HepG2 (cell line): ENCODE measurements around the gene PSMD2. TPM values are rescaled to one million over a fixed set of nuclear protein-coding genes. Genes with fewer than 3 reads are reported as not detected.

Experiments used
- ATF7 ChIP-seq, 2 experiments: fragments of 450-650 bp in 1 of 2; sonication (generic) in 1 of 2; formaldehyde crosslinking in 1 of 2; IDR thresholded peaks; 2 replicates each; pipeline versions ENCODE4 v1.4.0 to v1.6.1; 2016 to 2020; ENCODE audit warnings: antibody characterized with exemption in 1 of 2, mild to moderate bottlenecking in 1 of 2, missing genetic modification reagents in 1 of 2
- BRCA1 ChIP-seq: sonication (generic); formaldehyde crosslinking; IDR thresholded peaks from 2 replicates; pipeline ENCODE4 v1.4.0; 2020; ENCODE audit warnings: missing genetic modification reagents
- CREBL2 ChIP-seq: sonication (generic); formaldehyde crosslinking; IDR thresholded peaks from 2 replicates; pipeline ENCODE4 v1.8.1; 2023; ENCODE audit warnings: missing genetic modification reagents, mild to moderate bottlenecking, borderline replicate concordance
- DNMT3B ChIP-seq: conservative IDR thresholded peaks from 2 replicates; pipeline ENCODE4 v1.6.1; 2016; ENCODE audit warnings: missing biosample characterization, control low read depth
- IKZF5 ChIP-seq: IDR thresholded peaks from 2 replicates; pipeline ENCODE4 v1.6.1; 2018; ENCODE audit warnings: missing genetic modification reagents, mild to moderate bottlenecking, missing compliant biosample characterization
- KLF11 ChIP-seq: IDR thresholded peaks from 2 replicates; pipeline ENCODE4 v1.6.1; 2016; ENCODE audit warnings: missing compliant biosample characterization
- MATR3 ChIP-seq: sonication (generic); formaldehyde crosslinking; IDR thresholded peaks from 2 replicates; pipeline ENCODE4 v1.4.0; 2020; ENCODE audit warnings: missing genetic modification reagents
- SP5 ChIP-seq: IDR thresholded peaks from 2 replicates; pipeline ENCODE4 v1.6.1; 2016; ENCODE audit warnings: low read depth, borderline replicate concordance
- TBP ChIP-seq: sonication (generic); formaldehyde crosslinking; IDR thresholded peaks from 2 replicates; pipeline ENCODE4 v1.5.0; 2020; ENCODE audit warnings: missing genetic modification reagents
- ZNF441 ChIP-seq: sonication (generic); formaldehyde crosslinking; IDR thresholded peaks from 2 replicates; pipeline ENCODE4 v1.7.0; 2021; ENCODE audit warnings: missing genetic modification reagents, borderline replicate concordance
- ZNF547 ChIP-seq: sonication (generic); formaldehyde crosslinking; IDR thresholded peaks from 2 replicates; pipeline ENCODE4 v1.5.1; 2020; ENCODE audit warnings: mild to moderate bottlenecking, missing genetic modification reagents
- polyA plus RNA-seq, 8 experiments: library from polyadenylated mRNA; depleted of rRNA in 3 of 8; stranded (reverse) in 7 of 8; unstranded in 1 of 8; fragments of >200 nt; fragmentation: Illumina TruSeq in 4 of 8; extraction: Trizol in 4 of 8; gene quantifications; 2 replicates each; pipeline versions ENCODE4 v1.2.1 to v1.2.3, GENCODE V29; 2011 to 2016; ENCODE audit warnings: low read depth in 4 of 8, missing spikeins in 1 of 8, mixed read lengths in 1 of 8; ENCODE audit not compliant: insufficient read depth in 1 of 8
- total RNA-seq, 5 experiments: library from RNA; depleted of rRNA; stranded (reverse); fragments of >200 nt; fragmentation: Illumina TruSeq; extraction: Trizol; gene quantifications; 2 replicates each; pipeline ENCODE4 v1.2.3, GENCODE V29; 2016; ENCODE audit warnings: low read depth in 1 of 5
- TF ChIP-seq, protein P1 (sequence below): sonication (generic); formaldehyde crosslinking; IDR thresholded peaks from 2 replicates; pipeline ENCODE4 v1.4.0; 2020; ENCODE audit warnings: mild to moderate bottlenecking, missing genetic modification reagents
- TF ChIP-seq, protein P2 (sequence below): sonication (generic); formaldehyde crosslinking; IDR thresholded peaks from 2 replicates; pipeline ENCODE4 v1.4.0; 2020; ENCODE audit warnings: missing genetic modification reagents, borderline replicate concordance
- TF ChIP-seq, protein P3 (sequence below): sonication (generic); formaldehyde crosslinking; conservative IDR thresholded peaks from 2 replicates; pipeline ENCODE4 v1.8.0; 2022; ENCODE audit warnings: low read depth, missing genetic modification reagents

The PSMD2 gene
- total and polyA plus RNA-seq, 2 of the 13 experiments (the other 11 are each of a cell fraction or from before 2014, with no cell fraction given) = 125 to 200 TPM

DNA sequence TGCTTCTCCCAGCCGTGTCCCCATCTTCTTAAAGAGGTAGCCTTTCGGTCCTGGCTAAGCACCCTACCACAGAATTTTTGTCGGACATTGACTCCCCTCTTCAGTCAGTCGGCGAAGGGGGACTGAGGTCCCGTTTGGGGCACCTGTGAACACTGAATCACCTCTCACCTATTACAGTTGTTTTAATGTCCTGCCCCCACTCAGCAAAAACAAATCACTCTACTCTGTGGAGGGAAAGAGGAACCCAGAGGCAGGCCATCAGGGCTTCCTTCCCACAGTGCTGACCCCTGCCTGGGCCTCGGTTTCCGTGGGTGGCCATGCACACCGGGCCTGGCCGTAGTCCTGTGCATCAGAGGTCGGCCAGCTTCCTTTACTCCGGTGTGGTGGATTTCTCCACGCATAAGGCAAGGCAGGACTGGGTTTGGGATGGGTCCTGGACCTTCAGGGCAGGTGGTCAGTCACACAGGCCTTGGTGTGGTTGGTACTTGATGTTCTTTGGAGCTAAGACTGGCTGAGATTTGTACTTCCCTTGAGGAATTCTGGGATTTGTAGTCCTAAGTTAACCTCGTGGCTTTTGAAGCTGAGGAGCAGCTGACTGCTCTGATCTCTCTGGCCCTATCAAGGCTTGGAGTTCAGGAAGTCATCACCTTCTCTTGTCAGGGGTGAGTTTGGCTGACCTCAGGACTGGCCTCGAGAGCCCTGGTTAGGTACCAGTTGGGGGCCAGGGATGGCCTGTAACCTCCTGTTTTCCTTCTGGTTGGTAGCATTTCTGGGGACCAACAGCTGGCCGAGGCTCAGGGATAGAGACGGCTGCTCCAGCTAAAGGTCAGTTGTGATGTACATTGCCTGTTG, 37.7 kb downstream of the PSMD2 start (continued):
- TF ChIP-seq, protein P1, sequence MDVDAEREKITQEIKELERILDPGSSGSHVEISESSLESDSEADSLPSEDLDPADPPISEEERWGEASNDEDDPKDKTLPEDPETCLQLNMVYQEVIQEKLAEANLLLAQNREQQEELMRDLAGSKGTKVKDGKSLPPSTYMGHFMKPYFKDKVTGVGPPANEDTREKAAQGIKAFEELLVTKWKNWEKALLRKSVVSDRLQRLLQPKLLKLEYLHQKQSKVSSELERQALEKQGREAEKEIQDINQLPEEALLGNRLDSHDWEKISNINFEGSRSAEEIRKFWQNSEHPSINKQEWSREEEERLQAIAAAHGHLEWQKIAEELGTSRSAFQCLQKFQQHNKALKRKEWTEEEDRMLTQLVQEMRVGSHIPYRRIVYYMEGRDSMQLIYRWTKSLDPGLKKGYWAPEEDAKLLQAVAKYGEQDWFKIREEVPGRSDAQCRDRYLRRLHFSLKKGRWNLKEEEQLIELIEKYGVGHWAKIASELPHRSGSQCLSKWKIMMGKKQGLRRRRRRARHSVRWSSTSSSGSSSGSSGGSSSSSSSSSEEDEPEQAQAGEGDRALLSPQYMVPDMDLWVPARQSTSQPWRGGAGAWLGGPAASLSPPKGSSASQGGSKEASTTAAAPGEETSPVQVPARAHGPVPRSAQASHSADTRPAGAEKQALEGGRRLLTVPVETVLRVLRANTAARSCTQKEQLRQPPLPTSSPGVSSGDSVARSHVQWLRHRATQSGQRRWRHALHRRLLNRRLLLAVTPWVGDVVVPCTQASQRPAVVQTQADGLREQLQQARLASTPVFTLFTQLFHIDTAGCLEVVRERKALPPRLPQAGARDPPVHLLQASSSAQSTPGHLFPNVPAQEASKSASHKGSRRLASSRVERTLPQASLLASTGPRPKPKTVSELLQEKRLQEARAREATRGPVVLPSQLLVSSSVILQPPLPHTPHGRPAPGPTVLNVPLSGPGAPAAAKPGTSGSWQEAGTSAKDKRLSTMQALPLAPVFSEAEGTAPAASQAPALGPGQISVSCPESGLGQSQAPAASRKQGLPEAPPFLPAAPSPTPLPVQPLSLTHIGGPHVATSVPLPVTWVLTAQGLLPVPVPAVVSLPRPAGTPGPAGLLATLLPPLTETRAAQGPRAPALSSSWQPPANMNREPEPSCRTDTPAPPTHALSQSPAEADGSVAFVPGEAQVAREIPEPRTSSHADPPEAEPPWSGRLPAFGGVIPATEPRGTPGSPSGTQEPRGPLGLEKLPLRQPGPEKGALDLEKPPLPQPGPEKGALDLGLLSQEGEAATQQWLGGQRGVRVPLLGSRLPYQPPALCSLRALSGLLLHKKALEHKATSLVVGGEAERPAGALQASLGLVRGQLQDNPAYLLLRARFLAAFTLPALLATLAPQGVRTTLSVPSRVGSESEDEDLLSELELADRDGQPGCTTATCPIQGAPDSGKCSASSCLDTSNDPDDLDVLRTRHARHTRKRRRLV (CRISPR knock-in tag) = 0 out of 2 replicates have a peak, but pooled peaks have one; percentile 7
- no peak for TF ChIP-seq CREBL2 (CRISPR knock-in tag)
- TF ChIP-seq SP5 (CRISPR knock-in tag) = no peak
- TF ChIP-seq IKZF5 (CRISPR knock-in tag) = no peak
- TF ChIP-seq, protein P2, sequence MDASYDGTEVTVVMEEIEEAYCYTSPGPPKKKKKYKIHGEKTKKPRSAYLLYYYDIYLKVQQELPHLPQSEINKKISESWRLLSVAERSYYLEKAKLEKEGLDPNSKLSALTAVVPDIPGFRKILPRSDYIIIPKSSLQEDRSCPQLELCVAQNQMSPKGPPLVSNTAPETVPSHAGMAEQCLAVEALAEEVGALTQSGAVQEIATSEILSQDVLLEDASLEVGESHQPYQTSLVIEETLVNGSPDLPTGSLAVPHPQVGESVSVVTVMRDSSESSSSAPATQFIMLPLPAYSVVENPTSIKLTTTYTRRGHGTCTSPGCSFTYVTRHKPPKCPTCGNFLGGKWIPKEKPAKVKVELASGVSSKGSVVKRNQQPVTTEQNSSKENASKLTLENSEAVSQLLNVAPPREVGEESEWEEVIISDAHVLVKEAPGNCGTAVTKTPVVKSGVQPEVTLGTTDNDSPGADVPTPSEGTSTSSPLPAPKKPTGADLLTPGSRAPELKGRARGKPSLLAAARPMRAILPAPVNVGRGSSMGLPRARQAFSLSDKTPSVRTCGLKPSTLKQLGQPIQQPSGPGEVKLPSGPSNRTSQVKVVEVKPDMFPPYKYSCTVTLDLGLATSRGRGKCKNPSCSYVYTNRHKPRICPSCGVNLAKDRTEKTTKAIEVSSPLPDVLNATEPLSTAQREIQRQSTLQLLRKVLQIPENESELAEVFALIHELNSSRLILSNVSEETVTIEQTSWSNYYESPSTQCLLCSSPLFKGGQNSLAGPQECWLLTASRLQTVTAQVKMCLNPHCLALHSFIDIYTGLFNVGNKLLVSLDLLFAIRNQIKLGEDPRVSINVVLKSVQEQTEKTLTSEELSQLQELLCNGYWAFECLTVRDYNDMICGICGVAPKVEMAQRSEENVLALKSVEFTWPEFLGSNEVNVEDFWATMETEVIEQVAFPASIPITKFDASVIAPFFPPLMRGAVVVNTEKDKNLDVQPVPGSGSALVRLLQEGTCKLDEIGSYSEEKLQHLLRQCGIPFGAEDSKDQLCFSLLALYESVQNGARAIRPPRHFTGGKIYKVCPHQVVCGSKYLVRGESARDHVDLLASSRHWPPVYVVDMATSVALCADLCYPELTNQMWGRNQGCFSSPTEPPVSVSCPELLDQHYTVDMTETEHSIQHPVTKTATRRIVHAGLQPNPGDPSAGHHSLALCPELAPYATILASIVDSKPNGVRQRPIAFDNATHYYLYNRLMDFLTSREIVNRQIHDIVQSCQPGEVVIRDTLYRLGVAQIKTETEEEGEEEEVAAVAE = no peak
- TF ChIP-seq BRCA1 (CRISPR knock-in tag) = no peak
- no peak for TF ChIP-seq DNMT3B (CRISPR knock-in tag)
- TF ChIP-seq MATR3 (CRISPR knock-in tag) = no peak
- no peak for TF ChIP-seq ZNF547
- no peak for TF ChIP-seq ATF7 (IDR thresholded peaks at IDR 0.05)
- no peak for TF ChIP-seq ATF7 (CRISPR knock-in tag; IDR thresholded peaks at IDR 0.05)
- TF ChIP-seq ZNF441 (CRISPR knock-in tag) = no peak
- TF ChIP-seq TBP (CRISPR knock-in tag) = no peak
- TF ChIP-seq KLF11 = no peak
- TF ChIP-seq, protein P3, sequence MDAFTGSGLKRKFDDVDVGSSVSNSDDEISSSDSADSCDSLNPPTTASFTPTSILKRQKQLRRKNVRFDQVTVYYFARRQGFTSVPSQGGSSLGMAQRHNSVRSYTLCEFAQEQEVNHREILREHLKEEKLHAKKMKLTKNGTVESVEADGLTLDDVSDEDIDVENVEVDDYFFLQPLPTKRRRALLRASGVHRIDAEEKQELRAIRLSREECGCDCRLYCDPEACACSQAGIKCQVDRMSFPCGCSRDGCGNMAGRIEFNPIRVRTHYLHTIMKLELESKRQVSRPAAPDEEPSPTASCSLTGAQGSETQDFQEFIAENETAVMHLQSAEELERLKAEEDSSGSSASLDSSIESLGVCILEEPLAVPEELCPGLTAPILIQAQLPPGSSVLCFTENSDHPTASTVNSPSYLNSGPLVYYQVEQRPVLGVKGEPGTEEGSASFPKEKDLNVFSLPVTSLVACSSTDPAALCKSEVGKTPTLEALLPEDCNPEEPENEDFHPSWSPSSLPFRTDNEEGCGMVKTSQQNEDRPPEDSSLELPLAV (CRISPR knock-in tag) = no peak
